ENCODE results near the gene TIGD3. TPM values are rescaled to one million over a fixed set of nuclear protein-coding genes. Genes with fewer than 3 reads are reported as not detected.

TIGD3 gene
- total and polyA plus RNA-seq, 9 of the 15 experiments (the other 6 are each of a cell fraction or from before 2014, with no cell fraction given), result 0.06 to 1.3 (median 0.56) TPM

DNA sequence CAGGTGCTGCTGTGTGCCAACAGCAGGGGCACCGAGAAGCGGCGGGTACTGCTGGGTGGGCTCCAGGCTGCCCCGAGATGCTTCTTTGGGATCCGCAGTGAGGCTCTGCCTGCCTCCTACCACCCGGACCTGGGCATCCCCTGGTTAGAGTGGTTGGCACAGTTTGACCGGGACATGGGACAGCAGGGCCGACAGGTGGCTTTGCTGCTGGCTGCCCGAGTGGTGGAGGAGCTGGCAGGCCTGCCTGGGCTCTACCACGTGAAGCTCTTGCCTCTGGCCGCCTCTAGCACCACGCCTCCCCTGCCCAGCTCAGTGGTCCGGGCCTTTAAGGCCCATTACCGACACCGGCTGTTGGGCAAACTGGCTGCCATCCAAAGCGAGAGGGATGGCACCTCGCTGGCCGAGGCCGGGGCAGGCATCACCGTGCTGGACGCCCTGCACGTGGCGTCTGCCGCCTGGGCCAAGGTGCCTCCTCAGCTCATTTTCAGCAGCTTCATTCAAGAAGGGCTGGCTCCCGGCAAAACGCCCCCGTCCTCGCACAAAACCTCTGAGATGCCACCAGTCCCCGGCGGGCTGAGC, 1.9 kb downstream of the TIGD3 start (continued):
- TF ChIP-seq, protein P1, sequence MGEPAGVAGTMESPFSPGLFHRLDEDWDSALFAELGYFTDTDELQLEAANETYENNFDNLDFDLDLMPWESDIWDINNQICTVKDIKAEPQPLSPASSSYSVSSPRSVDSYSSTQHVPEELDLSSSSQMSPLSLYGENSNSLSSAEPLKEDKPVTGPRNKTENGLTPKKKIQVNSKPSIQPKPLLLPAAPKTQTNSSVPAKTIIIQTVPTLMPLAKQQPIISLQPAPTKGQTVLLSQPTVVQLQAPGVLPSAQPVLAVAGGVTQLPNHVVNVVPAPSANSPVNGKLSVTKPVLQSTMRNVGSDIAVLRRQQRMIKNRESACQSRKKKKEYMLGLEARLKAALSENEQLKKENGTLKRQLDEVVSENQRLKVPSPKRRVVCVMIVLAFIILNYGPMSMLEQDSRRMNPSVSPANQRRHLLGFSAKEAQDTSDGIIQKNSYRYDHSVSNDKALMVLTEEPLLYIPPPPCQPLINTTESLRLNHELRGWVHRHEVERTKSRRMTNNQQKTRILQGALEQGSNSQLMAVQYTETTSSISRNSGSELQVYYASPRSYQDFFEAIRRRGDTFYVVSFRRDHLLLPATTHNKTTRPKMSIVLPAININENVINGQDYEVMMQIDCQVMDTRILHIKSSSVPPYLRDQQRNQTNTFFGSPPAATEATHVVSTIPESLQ (CRISPR knock-in tag; IDR thresholded peaks at IDR 0.05), result no peak
- TF ChIP-seq TGIF2 (CRISPR knock-in tag; IDR thresholded peaks at IDR 0.05) (0 out of 2 replicates have a peak, but pooled peaks have one; percentile 14), FIP1L1 (IDR thresholded peaks at IDR 0.05; ENCODE audit: low read depth, low read length, poor library complexity, severe bottlenecking) (peak; percentile 8), SIX5 (IDR thresholded peaks at IDR 0.05; ENCODE audit: borderline replicate concordance in 1 of 2, insufficient read depth in 1 of 2, low read depth in 1 of 2, low read length in 2 of 2) (no peak)

DNA sequence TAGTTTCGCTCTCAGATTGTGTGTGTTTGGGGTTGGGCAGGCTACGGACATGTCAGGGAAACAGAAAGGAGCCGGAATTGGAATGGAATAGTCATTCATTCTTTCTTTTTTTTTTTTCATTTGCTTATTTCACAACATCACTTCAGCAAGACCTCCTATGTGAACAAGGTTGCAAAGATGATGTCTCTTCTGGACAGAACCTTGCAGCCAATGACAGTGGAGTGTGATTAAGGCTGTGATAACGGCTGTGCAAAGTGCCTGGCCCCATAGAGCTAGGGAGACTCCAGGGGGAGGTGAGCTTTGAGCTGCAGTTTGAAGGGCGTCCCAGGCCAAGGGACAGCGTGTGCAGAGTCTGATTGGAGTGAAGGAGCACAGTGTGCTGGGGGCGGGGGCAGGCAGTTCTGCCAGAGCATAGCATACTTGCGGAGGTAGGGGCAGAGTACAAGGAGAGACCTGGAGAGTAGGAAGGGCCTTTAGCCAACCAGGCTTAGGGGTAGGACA, 3.4 kb downstream of the TIGD3 start:
- Histone ChIP-seq H3K36me3 (ENCODE audit: control insufficient read depth, insufficient read depth, low read length) (no peaks in the 10 kb centered on the region), H3K27me3 (ENCODE audit: control insufficient read depth in 2 of 2, insufficient read depth in 2 of 2, low read length in 2 of 2) (no peaks in the 10 kb centered on the region), H3K9ac (ENCODE audit: insufficient read depth in 1 of 2, low read depth in 2 of 2, low read length in 2 of 2) (peak overlapping the region; percentile 37 to 83; a peak in 3 of 4 replicates), H4K20me1 (replicated peaks; ENCODE audit: control insufficient read depth, insufficient read depth, low read length) (peaks cover 6% of the 10 kb centered on the region; the same call in 1 of the 2 replicates), H3K4me3 (no peak overlapping the region), H3K9me3 (replicated peaks; ENCODE audit: control insufficient read depth, insufficient read depth, low read depth, low read length) (no peaks in the 10 kb centered on the region), H3K4me1 (replicated peaks in 1 of 2; ENCODE audit: control insufficient read depth in 2 of 2, insufficient read depth in 2 of 2, low read length in 2 of 2) (peaks cover 34 to 59% of the 10 kb centered on the region in 2 experiments), H3K9me1 (ENCODE audit: control insufficient read depth, insufficient read depth, low read length) (no peaks in the 10 kb centered on the region), H3K4me2 (ENCODE audit: insufficient read depth, low read length) (peak overlapping the region; percentile 38; the same call in 1 of the 2 replicates), H2AFZ (ENCODE audit: low read depth, low read length) (peak overlapping the region; percentile 16; the same call in 1 of the 2 replicates), H3K27ac (ENCODE audit: extremely low read depth, low read depth, low read length) (no peak overlapping the region), H3K79me2 (ENCODE audit: control insufficient read depth, insufficient read depth, low read length) (no peaks in the 10 kb centered on the region)
- ChIA-PET POLR2A (interaction anchor here (0.7 to 15.6 kb wide), 9 partner anchors 13 to 163 kb away, joined by 3 to 253 read pairs (median 4); partner anchors contain the start of genes MALAT1 and NEAT1), CTCF (ENCODE audit: low intra/inter-chr PET ratio) (no interaction called here)
- peak; percentile 60 to 74 (median 64) for DNase-seq (ENCODE audit: extremely low read depth in 1 of 4, low spot score in 3 of 4)
- in situ Hi-C loops (cut with MboI) (no loop called here), intact Hi-C loops (cut with micrococcal nuclease) (no loop called here)
- BruUV-seq (replicated peaks), result no TSS peak
- WGBS (ENCODE audit: insufficient coverage, low coverage, missing lambda C conversion rate), result 11% methylated on average over 8 of the region's 8 CpGs
- FAIRE-seq, result peak; percentile 29
- ATAC-seq, result peak; percentile 54
- TF ChIP-seq, protein P2, sequence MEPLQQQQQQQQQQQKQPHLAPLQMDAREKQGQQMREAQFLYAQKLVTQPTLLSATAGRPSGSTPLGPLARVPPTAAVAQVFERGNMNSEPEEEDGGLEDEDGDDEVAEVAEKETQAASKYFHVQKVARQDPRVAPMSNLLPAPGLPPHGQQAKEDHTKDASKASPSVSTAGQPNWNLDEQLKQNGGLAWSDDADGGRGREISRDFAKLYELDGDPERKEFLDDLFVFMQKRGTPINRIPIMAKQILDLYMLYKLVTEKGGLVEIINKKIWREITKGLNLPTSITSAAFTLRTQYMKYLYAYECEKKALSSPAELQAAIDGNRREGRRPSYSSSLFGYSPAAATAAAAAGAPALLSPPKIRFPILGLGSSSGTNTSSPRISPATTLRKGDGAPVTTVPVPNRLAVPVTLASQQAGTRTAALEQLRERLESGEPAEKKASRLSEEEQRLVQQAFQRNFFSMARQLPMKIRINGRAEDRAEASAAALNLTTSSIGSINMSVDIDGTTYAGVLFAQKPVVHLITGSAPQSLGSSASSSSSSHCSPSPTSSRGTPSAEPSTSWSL (CRISPR knock-in tag; IDR thresholded peaks at IDR 0.05; ENCODE audit: borderline replicate concordance), result no peak
- TF ChIP-seq RB1 (IDR thresholded peaks at IDR 0.05; ENCODE audit: low read depth) (peak; percentile 23; the same call in 1 of the 2 replicates), SMARCA4 (IDR thresholded peaks at IDR 0.05) (peak; percentile 31; the same call in 1 of the 2 replicates), CTBP1 (IDR thresholded peaks at IDR 0.05; ENCODE audit: borderline replicate concordance) (peak; percentile 59; the same call in 1 of the 2 replicates), NFYB (IDR thresholded peaks at IDR 0.05; ENCODE audit: extremely low read depth, insufficient read length) (peak; percentile 59), BMI1 (IDR thresholded peaks at IDR 0.05; ENCODE audit: low read length) (no peak), DPF2 (IDR thresholded peaks at IDR 0.05) (0 out of 2 replicates have a peak, but pooled peaks have one; percentile 48), ARID1B (IDR thresholded peaks at IDR 0.05) (peak; percentile 27; the same call in 1 of the 2 replicates), SREBF2 (CRISPR knock-in tag; IDR thresholded peaks at IDR 0.05) (no peak), SMARCA5 (IDR thresholded peaks at IDR 0.05) (0 out of 2 replicates have a peak, but pooled peaks have one; percentile 13), CBFA2T3 (IDR thresholded peaks at IDR 0.05) (peak; percentile 42), GATA2 (CRISPR knock-in tag; IDR thresholded peaks at IDR 0.05) (peak; percentile 36; the same call in 1 of the 2 replicates)
- TF ChIP-seq, protein P3, sequence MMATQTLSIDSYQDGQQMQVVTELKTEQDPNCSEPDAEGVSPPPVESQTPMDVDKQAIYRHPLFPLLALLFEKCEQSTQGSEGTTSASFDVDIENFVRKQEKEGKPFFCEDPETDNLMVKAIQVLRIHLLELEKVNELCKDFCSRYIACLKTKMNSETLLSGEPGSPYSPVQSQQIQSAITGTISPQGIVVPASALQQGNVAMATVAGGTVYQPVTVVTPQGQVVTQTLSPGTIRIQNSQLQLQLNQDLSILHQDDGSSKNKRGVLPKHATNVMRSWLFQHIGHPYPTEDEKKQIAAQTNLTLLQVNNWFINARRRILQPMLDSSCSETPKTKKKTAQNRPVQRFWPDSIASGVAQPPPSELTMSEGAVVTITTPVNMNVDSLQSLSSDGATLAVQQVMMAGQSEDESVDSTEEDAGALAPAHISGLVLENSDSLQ (IDR thresholded peaks at IDR 0.05), result peak; percentile 45; the same call in 1 of the 2 replicates
